Nephron (organoid): Measurements from ENCODE around the gene S100P.

Source experiments
- H3K27ac Mint-ChIP-seq, 3 experiments: 2 replicates each; pipeline ENCODE4 v1.8.0; 2020; ENCODE audit warnings: mixed read lengths in 3 of 3, mild to moderate bottlenecking in 2 of 3, moderate library complexity in 1 of 3
- H3K27me3 Mint-ChIP-seq: 2 replicates; pipeline ENCODE4 v1.8.0; 2021; ENCODE audit warnings: low read depth, mild to moderate bottlenecking, moderate library complexity, mixed read lengths
- H3K36me3 Mint-ChIP-seq: 2 replicates; pipeline ENCODE4 v1.8.0; 2020; ENCODE audit warnings: low read depth, mixed read lengths
- H3K4me1 Mint-ChIP-seq: 2 replicates; pipeline ENCODE4 v1.8.0; 2020; ENCODE audit warnings: mixed read lengths
- H3K4me3 Mint-ChIP-seq, 3 experiments: 2 replicates each; pipeline ENCODE4 v1.8.0; 2020; ENCODE audit warnings: mild to moderate bottlenecking in 3 of 3, mixed read lengths in 3 of 3, moderate library complexity in 2 of 3
- H3K9me3 Mint-ChIP-seq: 2 replicates; pipeline ENCODE4 v1.8.0; 2020; ENCODE audit warnings: mixed read lengths
- TF ChIP-seq, protein P1 (sequence below), 3 experiments: fragments of 200-600 bp; sonication (generic); IDR thresholded peaks; one replicate each; pipeline ENCODE4 v1.5.0; 2021; ENCODE audit warnings: antibody characterized with exemption in 3 of 3; ENCODE audit not compliant: unreplicated experiment in 3 of 3

The S100P gene

DNA sequence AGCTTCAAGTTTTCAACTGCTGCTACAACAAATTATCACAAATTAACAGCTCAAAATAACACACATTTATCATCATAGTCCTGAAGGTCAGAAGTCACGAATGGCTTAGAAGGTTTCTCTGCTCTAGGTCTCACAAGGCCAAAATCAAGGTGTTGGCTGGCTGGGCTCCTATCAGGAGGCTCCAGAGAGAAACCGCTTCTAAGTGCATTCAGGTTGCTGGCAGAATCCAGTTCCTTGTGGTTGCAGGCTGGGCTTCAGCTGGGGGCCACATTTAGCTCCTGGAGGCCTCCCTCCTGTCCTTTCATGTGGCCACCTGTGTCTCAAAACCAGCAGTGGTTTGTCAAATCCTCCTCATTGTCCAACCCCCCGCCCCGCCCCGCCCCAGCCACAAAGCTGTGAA is 37.8 kb upstream of the S100P start:
- no peaks in the 10 kb centered on the region for H3K27me3 Mint-ChIP-seq
- H3K4me3 Mint-ChIP-seq: no peak overlapping the region
- H3K4me1 Mint-ChIP-seq: no peaks in the 10 kb centered on the region
- TF ChIP-seq, protein P1, sequence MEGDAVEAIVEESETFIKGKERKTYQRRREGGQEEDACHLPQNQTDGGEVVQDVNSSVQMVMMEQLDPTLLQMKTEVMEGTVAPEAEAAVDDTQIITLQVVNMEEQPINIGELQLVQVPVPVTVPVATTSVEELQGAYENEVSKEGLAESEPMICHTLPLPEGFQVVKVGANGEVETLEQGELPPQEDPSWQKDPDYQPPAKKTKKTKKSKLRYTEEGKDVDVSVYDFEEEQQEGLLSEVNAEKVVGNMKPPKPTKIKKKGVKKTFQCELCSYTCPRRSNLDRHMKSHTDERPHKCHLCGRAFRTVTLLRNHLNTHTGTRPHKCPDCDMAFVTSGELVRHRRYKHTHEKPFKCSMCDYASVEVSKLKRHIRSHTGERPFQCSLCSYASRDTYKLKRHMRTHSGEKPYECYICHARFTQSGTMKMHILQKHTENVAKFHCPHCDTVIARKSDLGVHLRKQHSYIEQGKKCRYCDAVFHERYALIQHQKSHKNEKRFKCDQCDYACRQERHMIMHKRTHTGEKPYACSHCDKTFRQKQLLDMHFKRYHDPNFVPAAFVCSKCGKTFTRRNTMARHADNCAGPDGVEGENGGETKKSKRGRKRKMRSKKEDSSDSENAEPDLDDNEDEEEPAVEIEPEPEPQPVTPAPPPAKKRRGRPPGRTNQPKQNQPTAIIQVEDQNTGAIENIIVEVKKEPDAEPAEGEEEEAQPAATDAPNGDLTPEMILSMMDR (IDR thresholded peaks at IDR 0.05; ENCODE audit: unreplicated experiment in 3 of 3): no peak
- no peak overlapping the region for H3K27ac Mint-ChIP-seq
- peaks cover 6% of the 10 kb centered on the region for H3K9me3 Mint-ChIP-seq
- peaks cover 3% of the 10 kb centered on the region for H3K36me3 Mint-ChIP-seq

DNA sequence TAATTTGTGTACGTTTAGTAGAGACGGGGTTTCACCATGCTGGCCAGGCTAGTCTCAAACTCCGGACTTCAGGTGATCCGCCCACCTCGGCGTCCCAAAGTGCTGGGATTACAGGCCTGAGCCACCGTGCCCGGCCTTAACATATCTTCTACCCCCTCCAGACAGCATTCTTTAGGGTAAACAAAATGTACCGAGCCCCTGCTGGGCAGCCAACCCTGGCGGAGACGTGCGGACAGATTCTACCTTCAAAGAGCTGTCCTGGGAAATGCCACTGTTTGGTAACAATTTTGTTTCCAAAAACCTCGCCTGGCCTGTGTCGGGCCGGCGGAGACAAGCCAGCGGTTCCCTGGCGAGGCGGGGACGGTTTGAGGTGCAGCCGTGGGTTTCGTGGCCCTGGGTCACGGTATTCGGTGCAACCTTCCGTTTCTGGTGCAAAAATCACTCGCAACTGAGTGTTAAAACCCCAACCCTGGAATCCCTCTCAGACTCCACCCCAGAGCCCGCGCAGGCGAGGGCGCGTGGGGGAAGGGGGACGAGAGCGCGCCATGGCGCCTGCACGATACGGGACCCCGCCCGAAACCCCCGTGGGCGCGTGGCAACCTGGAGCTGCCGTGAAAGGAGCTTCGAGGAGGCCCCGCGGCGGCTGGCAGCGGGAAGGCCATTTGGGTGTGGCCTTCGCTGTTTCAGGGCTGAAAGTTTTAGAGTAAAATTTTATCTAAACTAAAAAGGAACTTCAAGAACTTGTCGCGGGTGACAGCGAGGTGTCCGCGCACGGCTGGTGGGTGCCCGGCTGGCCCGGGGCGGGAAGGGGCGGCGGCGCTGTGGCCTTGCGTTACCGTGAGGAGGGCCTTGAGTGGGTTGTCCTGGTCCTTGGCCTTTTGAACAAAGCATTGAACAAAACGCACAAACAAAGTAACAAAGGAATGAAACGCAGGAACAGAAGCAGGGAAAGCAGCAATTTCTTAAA is 36.2 kb upstream of the S100P start:
- H3K27me3 Mint-ChIP-seq: no peaks in the 10 kb centered on the region
- TF ChIP-seq, protein P1 (IDR thresholded peaks at IDR 0.05; ENCODE audit: unreplicated experiment in 3 of 3): no peak

DNA sequence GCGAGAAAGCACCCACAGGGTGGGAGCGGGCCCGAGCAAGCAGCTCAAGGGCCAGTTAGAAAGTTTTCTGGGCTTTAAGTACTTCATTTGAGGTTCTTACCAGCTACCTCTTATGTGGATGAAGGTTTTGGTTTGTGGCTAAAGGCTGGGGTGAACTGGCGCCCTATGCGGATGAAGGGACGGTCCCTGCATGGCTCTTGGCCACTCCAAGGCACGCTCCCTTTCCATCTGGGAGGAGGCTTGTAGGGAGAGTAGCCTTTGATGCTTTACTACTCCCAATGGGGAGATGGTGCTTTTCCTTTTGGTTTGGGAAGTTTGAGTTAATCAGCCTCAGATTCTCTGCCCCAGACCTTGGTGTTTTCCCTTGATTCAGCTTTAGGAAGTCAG is 35.5 kb upstream of the S100P start:
- H3K27me3 Mint-ChIP-seq: no peaks in the 10 kb centered on the region
- peak overlapping the region; percentile 27 to 64 (median 49) for H3K27ac Mint-ChIP-seq
- H3K36me3 Mint-ChIP-seq: peaks cover 3% of the 10 kb centered on the region
- H3K4me3 Mint-ChIP-seq: peak overlapping the region; percentile 32 to 77 (median 73)
- no peaks in the 10 kb centered on the region for H3K4me1 Mint-ChIP-seq
- H3K9me3 Mint-ChIP-seq: peaks cover 6% of the 10 kb centered on the region
- TF ChIP-seq, protein P1 (IDR thresholded peaks at IDR 0.05; ENCODE audit: unreplicated experiment in 3 of 3): no peak

More for the DNA sequence above, 36.2 kb upstream of the S100P start:
- Mint-ChIP-seq H3K4me1 (no peaks in the 10 kb centered on the region), H3K4me3 (peak overlapping the region in 1 of 3 experiments; percentile 73), H3K27ac (peak overlapping the region in 2 of 3 experiments; percentile 49 to 64), H3K36me3 (peaks cover 3% of the 10 kb centered on the region), H3K9me3 (peaks cover 6% of the 10 kb centered on the region)

DNA sequence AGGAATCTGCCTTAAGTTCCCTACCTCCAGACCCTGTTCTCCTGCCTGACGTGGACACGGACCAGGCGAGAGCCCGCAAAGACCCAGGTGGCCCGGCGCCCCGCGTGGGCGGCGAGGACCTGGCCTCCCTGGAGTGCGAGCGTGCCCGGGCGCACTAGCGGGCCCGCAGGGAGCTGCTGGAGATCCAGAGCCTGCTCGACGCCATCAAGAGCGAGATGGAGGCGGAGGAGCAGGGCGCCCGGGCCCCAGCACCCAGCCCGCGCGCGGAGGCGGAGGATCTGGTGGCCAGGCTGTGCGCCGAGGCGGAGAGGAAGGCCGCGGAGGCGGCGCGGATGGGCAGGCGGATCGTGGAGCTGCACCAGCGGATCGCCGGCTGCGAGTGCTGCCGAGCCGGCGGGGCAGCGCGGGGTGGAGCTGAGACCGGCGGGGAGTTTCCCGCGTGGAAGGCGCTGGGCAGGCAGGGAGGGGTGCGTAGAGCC is 35.0 kb upstream of the S100P start:
- TF ChIP-seq, protein P1 (IDR thresholded peaks at IDR 0.05; ENCODE audit: unreplicated experiment in 3 of 3): no peak
- peak overlapping the region; percentile 32 to 77 (median 73) for H3K4me3 Mint-ChIP-seq
- no peaks in the 10 kb centered on the region for H3K27me3 Mint-ChIP-seq
- peaks cover 3% of the 10 kb centered on the region for H3K9me3 Mint-ChIP-seq
- no peaks in the 10 kb centered on the region for H3K4me1 Mint-ChIP-seq
- peaks cover 3% of the 10 kb centered on the region for H3K36me3 Mint-ChIP-seq
- H3K27ac Mint-ChIP-seq: peak overlapping the region in 2 of 3 experiments; percentile 57 to 64

DNA sequence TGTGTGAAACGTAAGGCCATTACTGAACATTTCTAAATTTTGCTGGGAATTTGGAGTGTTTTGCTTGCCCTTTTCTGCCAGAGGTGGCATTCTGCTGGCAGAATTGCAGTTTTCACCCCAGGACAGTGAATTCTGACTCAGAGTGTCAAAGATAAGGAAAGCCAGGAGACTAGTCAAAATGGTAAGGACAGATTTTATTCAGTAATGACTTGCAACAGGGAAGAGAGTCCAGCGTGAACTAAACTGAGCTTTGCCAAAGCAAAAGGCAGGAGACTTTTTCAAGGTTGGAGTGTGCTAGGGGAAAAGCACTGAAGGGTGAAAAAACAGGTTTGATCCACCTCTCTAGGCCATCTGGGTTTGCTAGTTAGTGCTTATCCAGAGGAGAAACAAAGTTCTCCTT is 33.8 kb upstream of the S100P start:
- Mint-ChIP-seq H3K4me3 (no peak overlapping the region), H3K9me3 (no peaks in the 10 kb centered on the region), H3K4me1 (no peaks in the 10 kb centered on the region), H3K27me3 (no peaks in the 10 kb centered on the region), H3K36me3 (no peaks in the 10 kb centered on the region), H3K27ac (peak overlapping the region in 1 of 3 experiments; percentile 74)
- TF ChIP-seq, protein P1 (IDR thresholded peaks at IDR 0.05; ENCODE audit: unreplicated experiment in 3 of 3): no peak
